Peyer's patch (tissue), 4 donors: ENCODE data around the gene MUC5B. TPM values are rescaled to one million over a fixed set of nuclear protein-coding genes. Genes with fewer than 3 reads are reported as not detected.
A peak's percentile ranks its signal among the peaks of the same experiment; 100 is the strongest.
"Not testable (repeated sequence)": the region's sequence is repeated elsewhere in the genome, so short reads cannot be mapped to it uniquely, and the experiment has no call there.

Source experiments
- DNase-seq, 3 donors: peaks; one replicate each; pipeline ENCODE4 v3.0.0-alpha.2; 2017 to 2019
- H3K27ac ChIP-seq, 4 donors: fragments of 200-600 bp; sonication (generic); one replicate each; pipeline ENCODE4 v1.5.1; 2016 to 2019
- H3K27me3 ChIP-seq, 2 donors: fragments of 200-600 bp; sonication (generic); one replicate each; pipeline ENCODE4 v1.5.1; 2019
- H3K36me3 ChIP-seq, 3 donors: fragments of 200-600 bp; sonication (generic); one replicate each; pipeline ENCODE4 v1.5.1; 2016 to 2019
- H3K4me1 ChIP-seq, 4 donors: fragments of 200-600 bp; sonication (generic); one replicate each; pipeline ENCODE4 v1.5.1; 2016 to 2019
- H3K4me3 ChIP-seq, 4 donors: fragments of 200-600 bp; sonication (generic); 1 replicate in 3 of 4; 2 replicates in 1 of 4; pipeline ENCODE4 v1.5.1; 2016 to 2019; ENCODE audit warnings: mild to moderate bottlenecking in 1 of 4
- H3K9me3 ChIP-seq, 4 donors: fragments of 200-600 bp; sonication (generic); one replicate each; pipeline ENCODE4 v1.5.1; 2016 to 2019; ENCODE audit warnings: mild to moderate bottlenecking in 1 of 4
- CTCF ChIP-seq, 6 experiments: fragments of 450-650 bp in 4 of 6; fragments of 200-600 bp in 2 of 6; sonication (generic) in 1 of 6; IDR thresholded peaks; one replicate each; pipeline ENCODE4 v1.5.1; 2017 to 2019; ENCODE audit warnings: antibody characterized with exemption in 6 of 6, mild to moderate bottlenecking in 3 of 6, moderate library complexity in 1 of 6
- POLR2A ChIP-seq, 2 donors: fragments of 450-650 bp; IDR thresholded peaks; one replicate each; pipeline ENCODE4 v1.5.1; 2017; ENCODE audit warnings: antibody characterized with exemption in 2 of 2, mild to moderate bottlenecking in 2 of 2, moderate library complexity in 2 of 2
- total RNA-seq, 4 donors: library from RNA; depleted of rRNA; stranded (reverse); fragments of >200 nt; gene quantifications; one replicate each; pipeline ENCODE4 v1.1.0, GENCODE V29; 2016

Gene MUC5B
- total RNA-seq, 4 donors from 2014 or later: 0.18 to 25.6 (median 10.5) TPM

DNA sequence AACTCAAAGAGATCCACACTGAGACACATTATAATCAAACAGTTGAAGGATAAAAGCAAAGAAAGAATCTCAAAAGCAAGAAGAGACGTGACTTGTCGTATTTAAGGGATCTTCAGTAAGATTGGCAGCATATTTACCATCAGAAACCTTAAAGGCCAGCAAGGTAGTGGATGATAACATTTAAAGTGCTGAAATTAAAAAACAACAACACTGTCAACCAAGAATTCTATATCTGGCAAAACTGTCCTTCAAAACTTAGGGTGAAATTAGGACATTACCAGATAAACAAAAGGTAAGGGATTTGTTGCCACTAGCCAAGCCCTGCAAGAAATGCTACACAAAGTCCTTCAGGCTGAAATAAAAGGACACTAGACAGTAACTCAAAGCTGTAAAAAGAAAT is 11.0 kb upstream of the MUC5B start:
- TF ChIP-seq CTCF (IDR thresholded peaks at IDR 0.05) (no peak), POLR2A (IDR thresholded peaks at IDR 0.05) (no peak)
- peaks cover 0 to 11% (median 5%) of the 10 kb centered on the region in 4 donors for H3K9me3 ChIP-seq
- H3K36me3 ChIP-seq: no peaks in the 10 kb centered on the region
- DNase-seq: no peak
- H3K27me3 ChIP-seq: no peaks in the 10 kb centered on the region
- H3K4me3 ChIP-seq: no peak overlapping the region
- no peak overlapping the region for H3K27ac ChIP-seq
- no peaks in the 10 kb centered on the region for H3K4me1 ChIP-seq

DNA sequence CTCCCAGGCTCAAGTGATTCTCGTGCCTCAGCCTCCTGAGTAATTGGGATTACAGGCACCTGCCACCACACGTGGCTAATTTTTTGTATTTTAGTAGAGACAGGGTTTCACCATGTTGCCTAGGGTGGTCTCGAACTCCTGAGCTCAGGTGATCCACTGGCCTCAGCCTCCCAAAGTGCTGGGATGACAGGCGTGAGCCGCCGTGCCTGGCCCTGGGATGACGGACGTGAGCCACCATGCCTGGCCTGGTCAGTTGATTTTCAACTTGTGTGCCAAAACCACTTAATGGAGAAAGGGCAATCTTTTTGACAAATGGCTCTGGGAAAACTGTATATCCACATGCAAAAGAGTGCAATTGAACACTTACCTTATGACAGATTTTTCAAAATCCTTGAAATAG is 7.0 kb upstream of the MUC5B start:
- H3K4me1 ChIP-seq, H3K27ac ChIP-seq, DNase-seq, H3K36me3 ChIP-seq, H3K27me3 ChIP-seq, H3K4me3 ChIP-seq: not testable (repeated sequence)
- H3K9me3 ChIP-seq: peaks cover 0 to 10% (median under 1%) of the 10 kb centered on the region in 4 donors

GRCh38 chr11:1217151-1217550 is 5.7 kb upstream of the MUC5B start:
- no peak for DNase-seq
- Histone ChIP-seq H3K9me3 (peaks cover 0 to 2% (median 0%) of the 10 kb centered on the region in 4 donors), H3K36me3 (no peaks in the 10 kb centered on the region), H3K27me3 (no peaks in the 10 kb centered on the region), H3K4me1 (peaks cover 0 to 9% (median 0%) of the 10 kb centered on the region in 4 donors), H3K4me3 (no peak overlapping the region), H3K27ac (no peak overlapping the region)
- TF ChIP-seq CTCF (IDR thresholded peaks at IDR 0.05) (no peak), POLR2A (IDR thresholded peaks at IDR 0.05) (no peak)

DNA sequence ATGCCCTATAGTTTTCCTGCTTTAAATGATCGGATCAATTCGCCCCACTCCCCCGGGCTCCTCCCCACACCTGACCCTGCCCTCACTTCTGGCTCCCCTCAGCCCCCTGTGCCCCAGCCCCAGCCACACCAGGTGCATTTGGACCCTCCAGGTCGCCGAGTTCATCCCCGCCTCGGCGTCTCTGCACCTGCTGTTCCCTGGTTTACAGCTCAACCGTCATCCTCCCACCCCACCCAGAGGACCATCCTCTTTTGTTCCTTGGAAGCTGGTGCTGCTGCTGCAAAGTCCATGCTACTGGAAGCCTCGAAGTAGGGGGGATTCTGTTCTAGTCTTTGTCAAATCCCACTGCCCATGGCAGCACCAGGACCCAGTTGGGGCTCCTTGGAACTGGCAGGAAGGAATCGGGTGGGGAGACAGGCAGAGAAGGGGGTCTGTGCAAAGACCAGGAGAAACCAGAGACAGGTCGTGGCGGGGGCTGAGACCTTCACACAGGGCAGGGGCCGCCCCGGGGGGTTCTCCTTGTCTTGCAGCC is 4.5 kb upstream of the MUC5B start:
- no peaks in the 10 kb centered on the region for H3K36me3 ChIP-seq
- no peaks in the 10 kb centered on the region for H3K27me3 ChIP-seq
- TF ChIP-seq POLR2A (IDR thresholded peaks at IDR 0.05) (no peak), CTCF (IDR thresholded peaks at IDR 0.05) (no peak)
- peaks cover 0 to 9% (median 0%) of the 10 kb centered on the region in 4 donors for H3K4me1 ChIP-seq
- no peaks in the 10 kb centered on the region for H3K9me3 ChIP-seq
- peak in 1 of 3 donors; percentile 40 for DNase-seq
- no peak overlapping the region for H3K4me3 ChIP-seq
- no peak overlapping the region for H3K27ac ChIP-seq

DNA sequence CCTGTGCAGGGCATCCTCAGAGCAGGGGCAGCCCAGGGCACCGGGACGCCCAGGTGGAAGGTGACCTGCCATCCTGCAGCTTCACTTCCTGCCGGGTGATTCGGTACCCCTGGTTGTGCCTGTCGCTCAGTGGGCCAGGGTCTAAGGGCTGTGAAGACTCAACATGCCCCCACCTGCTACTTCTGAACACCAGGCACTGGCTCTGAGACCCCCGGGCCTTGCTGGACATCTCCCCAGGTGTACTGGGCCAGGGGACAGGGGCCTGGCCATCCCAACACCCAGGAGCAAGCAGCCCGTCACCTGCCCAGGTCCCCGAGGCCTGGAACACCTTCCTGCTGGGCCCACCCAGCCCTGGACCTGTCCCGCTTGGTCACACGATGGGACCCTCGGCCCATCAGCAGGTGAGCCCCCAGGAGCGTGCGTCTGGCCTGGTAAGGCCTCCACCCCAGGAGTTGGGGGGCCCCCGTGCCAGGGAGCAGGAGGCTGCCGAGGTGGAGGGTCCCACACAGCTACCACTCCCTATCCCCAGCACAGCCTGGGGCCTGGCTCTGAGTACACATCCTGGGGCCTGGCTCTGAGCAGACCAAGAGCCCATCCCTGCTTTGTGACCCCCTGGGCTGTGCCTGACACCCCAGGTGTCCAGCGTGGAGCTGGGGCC is 3.9 kb upstream of the MUC5B start:
- Histone ChIP-seq H3K36me3 (no peaks in the 10 kb centered on the region), H3K4me1 (peaks cover 0 to 9% (median 0%) of the 10 kb centered on the region in 4 donors), H3K9me3 (no peaks in the 10 kb centered on the region), H3K27ac (no peak overlapping the region), H3K27me3 (no peaks in the 10 kb centered on the region), H3K4me3 (no peak overlapping the region)
- DNase-seq: peak in 1 of 3 donors; percentile 42
- no peak for TF ChIP-seq POLR2A (IDR thresholded peaks at IDR 0.05)
- no peak for TF ChIP-seq CTCF (IDR thresholded peaks at IDR 0.05)

GRCh38 chr11:1219446-1219833 is 3.4 kb upstream of the MUC5B start:
- DNase-seq: peak in 1 of 3 donors; percentile 38
- Histone ChIP-seq H3K27me3 (no peaks in the 10 kb centered on the region), H3K4me1 (peaks cover 0 to 9% (median 0%) of the 10 kb centered on the region in 4 donors), H3K9me3 (no peaks in the 10 kb centered on the region), H3K36me3 (no peaks in the 10 kb centered on the region), H3K27ac (no peak overlapping the region), H3K4me3 (no peak overlapping the region)
- no peak for TF ChIP-seq CTCF (IDR thresholded peaks at IDR 0.05)
